Neural progenitor cell (in vitro differentiated cells): Measurements from ENCODE around the gene LMNTD1. TPM values are rescaled to one million over a fixed set of nuclear protein-coding genes. Genes with fewer than 3 reads are reported as not detected.
A peak's percentile ranks its signal among the peaks of the same experiment; 100 is the strongest.

Experiments
- DNase-seq: peaks from one replicate; pipeline ENCODE4 v3.0.0-alpha.2; 2016; ENCODE audit warnings: low spot score
- H2AFZ ChIP-seq: fragments of 200-600 bp; sonication (generic); replicated peaks from 2 replicates; pipeline ENCODE4 v1.6.1; 2016; ENCODE audit warnings: antibody characterized with exemption
- H3F3A ChIP-seq: fragments of 200-600 bp; sonication (generic); 2 replicates; pipeline ENCODE4 v1.6.1; 2016; ENCODE audit warnings: antibody characterized with exemption, low read depth
- H3K27ac ChIP-seq: fragments of 200-600 bp; sonication (generic); 2 replicates; pipeline ENCODE4 v1.5.1; 2016; ENCODE audit warnings: mild to moderate bottlenecking
- H3K27me3 ChIP-seq: fragments of 200-600 bp; sonication (generic); 2 replicates; pipeline ENCODE4 v1.6.1; 2016; ENCODE audit warnings: mild to moderate bottlenecking, moderate library complexity
- H3K36me3 ChIP-seq: fragments of 200-600 bp; sonication (generic); 2 replicates; pipeline ENCODE4 v1.5.1; 2016
- H3K4me1 ChIP-seq: fragments of 200-600 bp; sonication (generic); 2 replicates; pipeline ENCODE4 v1.6.1; 2016; ENCODE audit warnings: mixed run types
- H3K4me2 ChIP-seq: fragments of 200-600 bp; sonication (generic); 2 replicates; pipeline ENCODE4 v1.6.1; 2016
- H3K4me3 ChIP-seq: fragments of 200-600 bp; sonication (generic); 2 replicates; pipeline ENCODE4 v1.5.1; 2016
- H3K79me2 ChIP-seq: fragments of 200-600 bp; sonication (generic); 2 replicates; pipeline ENCODE4 v1.6.1; 2016; ENCODE audit warnings: low read depth
- H3K9ac ChIP-seq: fragments of 200-600 bp; sonication (generic); 2 replicates; pipeline ENCODE4 v1.6.1; 2016
- H3K9me3 ChIP-seq: fragments of 200-600 bp; sonication (generic); 2 replicates; pipeline ENCODE4 v1.5.1; 2016; ENCODE audit warnings: low read depth
- H4K20me1 ChIP-seq: fragments of 200-600 bp; sonication (generic); 2 replicates; pipeline ENCODE4 v1.6.1; 2016; ENCODE audit warnings: low read depth
- H3K27ac Mint-ChIP-seq: 3 replicates; pipeline ENCODE4 v1.8.0; 2021; ENCODE audit warnings: mixed read lengths
- H3K27me3 Mint-ChIP-seq: 2 replicates; pipeline ENCODE4 v1.8.0; 2022; ENCODE audit warnings: low read depth, mild to moderate bottlenecking, inconsistent platforms, moderate library complexity, mixed read lengths; ENCODE audit not compliant: insufficient read depth
- H3K36me3 Mint-ChIP-seq: 3 replicates; pipeline ENCODE4 v1.8.0; 2021; ENCODE audit warnings: mixed read lengths
- H3K4me1 Mint-ChIP-seq: 3 replicates; pipeline ENCODE4 v1.8.0; 2021; ENCODE audit warnings: mixed read lengths
- H3K4me3 Mint-ChIP-seq: 3 replicates; pipeline ENCODE4 v1.8.0; 2021; ENCODE audit warnings: mild to moderate bottlenecking, moderate library complexity, mixed read lengths
- H3K9me3 Mint-ChIP-seq: 3 replicates; pipeline ENCODE4 v1.8.0; 2020; ENCODE audit warnings: mixed read lengths
- EZH2 ChIP-seq: fragments of 200-600 bp; sonication (generic); IDR thresholded peaks from 2 replicates; pipeline ENCODE4 v1.6.1; 2017; ENCODE audit warnings: antibody characterized with exemption, mild to moderate bottlenecking, moderate library complexity
- EZH2phosphoT487 ChIP-seq: fragments of 200-600 bp; sonication (generic); IDR thresholded peaks from 2 replicates; pipeline ENCODE4 v1.6.1; 2017; ENCODE audit warnings: antibody characterized with exemption
- total RNA-seq: library from RNA; depleted of rRNA; stranded (reverse); fragments of >200 nt; gene quantifications from 2 replicates; pipeline ENCODE4 v1.2.3, GENCODE V29; 2015; ENCODE audit warnings: low replicate concordance
- TF ChIP-seq, protein P1 (sequence below): fragments of 200-600 bp; sonication (generic); IDR thresholded peaks from 2 replicates; pipeline ENCODE4 v1.5.1; 2017; ENCODE audit warnings: antibody characterized with exemption, mild to moderate bottlenecking

LMNTD1 gene
- total RNA-seq, 1 donor from 2014 or later = not detected

DNA sequence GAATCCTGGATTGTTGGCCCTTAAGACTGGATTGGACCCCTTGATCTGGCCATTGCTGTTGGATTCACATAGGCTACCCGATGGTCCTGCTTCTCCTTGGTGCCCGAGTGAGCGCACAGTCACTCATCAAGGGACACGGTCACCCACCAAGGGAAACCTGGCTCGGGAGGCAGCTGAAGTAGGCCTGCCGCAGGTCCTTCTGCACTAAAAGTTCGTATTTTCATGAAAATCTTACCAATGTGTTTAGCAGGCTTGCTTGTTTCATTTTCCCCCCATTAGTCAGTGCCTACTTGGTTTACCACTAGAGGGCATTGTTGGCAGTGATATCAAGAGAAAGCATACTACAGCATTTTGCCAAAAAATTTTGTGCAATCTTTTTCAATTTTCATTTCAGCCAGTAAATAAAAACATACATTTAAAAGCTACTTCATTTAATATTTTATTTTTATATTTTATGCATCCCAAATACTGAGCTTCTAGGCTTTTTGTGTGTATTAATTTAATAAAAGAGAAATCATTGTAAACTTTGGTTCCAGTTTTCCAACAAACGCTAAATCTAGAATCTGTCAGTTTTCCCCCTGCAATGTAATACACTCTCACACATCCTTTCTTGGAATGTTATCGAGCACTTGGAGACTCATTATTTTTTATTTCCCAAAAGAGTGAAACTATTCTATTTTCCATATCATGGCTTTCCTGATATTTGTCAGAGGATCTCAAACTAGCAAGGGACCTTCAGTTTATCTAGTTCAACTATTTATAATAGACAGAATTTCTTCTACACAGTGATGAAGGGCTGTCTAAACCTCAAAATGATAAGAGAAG, 116.7 kb downstream of the LMNTD1 start:
- Mint-ChIP-seq H3K27ac (no peak overlapping the region), H3K4me3 (no peak overlapping the region), H3K9me3 (no peaks in the 10 kb centered on the region), H3K36me3 (no peaks in the 10 kb centered on the region), H3K4me1 (peaks cover 3% of the 10 kb centered on the region), H3K27me3 (peaks cover 2% of the 10 kb centered on the region)
- H4K20me1 ChIP-seq = no peaks in the 10 kb centered on the region
- H3K27me3 ChIP-seq = no peaks in the 10 kb centered on the region
- TF ChIP-seq, protein P1, sequence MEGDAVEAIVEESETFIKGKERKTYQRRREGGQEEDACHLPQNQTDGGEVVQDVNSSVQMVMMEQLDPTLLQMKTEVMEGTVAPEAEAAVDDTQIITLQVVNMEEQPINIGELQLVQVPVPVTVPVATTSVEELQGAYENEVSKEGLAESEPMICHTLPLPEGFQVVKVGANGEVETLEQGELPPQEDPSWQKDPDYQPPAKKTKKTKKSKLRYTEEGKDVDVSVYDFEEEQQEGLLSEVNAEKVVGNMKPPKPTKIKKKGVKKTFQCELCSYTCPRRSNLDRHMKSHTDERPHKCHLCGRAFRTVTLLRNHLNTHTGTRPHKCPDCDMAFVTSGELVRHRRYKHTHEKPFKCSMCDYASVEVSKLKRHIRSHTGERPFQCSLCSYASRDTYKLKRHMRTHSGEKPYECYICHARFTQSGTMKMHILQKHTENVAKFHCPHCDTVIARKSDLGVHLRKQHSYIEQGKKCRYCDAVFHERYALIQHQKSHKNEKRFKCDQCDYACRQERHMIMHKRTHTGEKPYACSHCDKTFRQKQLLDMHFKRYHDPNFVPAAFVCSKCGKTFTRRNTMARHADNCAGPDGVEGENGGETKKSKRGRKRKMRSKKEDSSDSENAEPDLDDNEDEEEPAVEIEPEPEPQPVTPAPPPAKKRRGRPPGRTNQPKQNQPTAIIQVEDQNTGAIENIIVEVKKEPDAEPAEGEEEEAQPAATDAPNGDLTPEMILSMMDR = peak; percentile 89
- TF ChIP-seq EZH2phosphoT487 = no peak
- TF ChIP-seq EZH2 = no peak
- H3K27ac ChIP-seq = no peak overlapping the region
- peaks cover 3% of the 10 kb centered on the region for H3K4me1 ChIP-seq
- peak; percentile 79 for DNase-seq
- no peak overlapping the region for H3K4me3 ChIP-seq
- no peaks in the 10 kb centered on the region for H3K9me3 ChIP-seq
- H3K79me2 ChIP-seq = no peaks in the 10 kb centered on the region
- H2AFZ ChIP-seq = peak overlapping the region; percentile 100
- H3K36me3 ChIP-seq = no peaks in the 10 kb centered on the region
- no peak overlapping the region for H3K9ac ChIP-seq
- H3K4me2 ChIP-seq = no peak overlapping the region
- H3F3A ChIP-seq = no peaks in the 10 kb centered on the region

DNA sequence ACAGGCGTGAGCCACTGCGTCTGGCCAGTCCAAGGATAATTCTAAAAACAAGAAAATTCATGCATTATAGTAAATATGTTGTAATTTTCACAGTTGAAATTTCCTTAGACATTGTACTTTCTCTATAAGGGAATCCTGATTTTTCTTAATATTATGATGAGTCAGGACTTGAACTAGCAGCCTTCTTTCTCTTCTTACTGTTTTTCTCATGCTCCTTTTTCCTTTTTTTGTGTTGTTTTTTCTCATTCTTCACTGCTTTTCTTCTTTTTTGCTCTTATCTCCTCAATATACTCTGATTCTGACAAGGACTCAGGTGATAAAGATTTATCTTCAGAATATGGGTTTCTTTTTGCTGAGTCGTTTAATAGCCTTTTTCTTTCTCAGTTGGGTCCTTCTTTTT, 117.7 kb downstream of the LMNTD1 start:
- Histone ChIP-seq H3F3A (no peaks in the 10 kb centered on the region), H3K4me2 (no peak overlapping the region), H2AFZ (peak overlapping the region; percentile 100), H3K79me2 (no peaks in the 10 kb centered on the region), H3K27ac (no peak overlapping the region), H3K4me3 (no peak overlapping the region), H3K27me3 (no peaks in the 10 kb centered on the region), H3K36me3 (no peaks in the 10 kb centered on the region), H3K9me3 (no peaks in the 10 kb centered on the region), H4K20me1 (no peaks in the 10 kb centered on the region), H3K9ac (no peak overlapping the region), H3K4me1 (peaks cover 3% of the 10 kb centered on the region)
- Mint-ChIP-seq H3K4me3 (no peak overlapping the region), H3K36me3 (no peaks in the 10 kb centered on the region), H3K27me3 (peaks cover 2% of the 10 kb centered on the region), H3K4me1 (peaks cover 3% of the 10 kb centered on the region), H3K9me3 (no peaks in the 10 kb centered on the region), H3K27ac (no peak overlapping the region)
- no peak for DNase-seq
- no peak for TF ChIP-seq EZH2
- TF ChIP-seq EZH2phosphoT487 = no peak
- TF ChIP-seq, protein P1 = no peak

DNA sequence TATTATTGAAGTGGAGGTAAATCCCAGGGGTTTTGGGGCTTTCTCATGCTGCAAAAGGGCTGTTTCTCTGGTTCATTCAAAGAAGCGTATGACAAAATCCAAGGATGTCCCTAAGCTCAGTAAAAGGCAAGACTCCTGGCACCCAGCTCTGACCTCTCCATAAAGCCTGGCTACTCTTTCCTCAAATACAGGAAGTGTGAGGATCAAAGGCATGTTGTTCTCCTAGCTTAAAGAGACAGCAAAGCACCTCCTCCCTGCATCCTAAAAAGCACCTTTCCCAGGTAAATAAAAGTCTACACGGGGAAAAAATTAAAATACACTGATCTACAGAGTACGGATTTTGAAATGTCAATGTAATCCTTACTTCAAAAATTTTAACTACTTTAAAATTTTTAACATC, 118.6 kb downstream of the LMNTD1 start:
- Histone ChIP-seq H3K79me2 (no peaks in the 10 kb centered on the region), H3K36me3 (no peaks in the 10 kb centered on the region), H4K20me1 (no peaks in the 10 kb centered on the region), H3K4me2 (no peak overlapping the region), H3K27me3 (no peaks in the 10 kb centered on the region), H3F3A (no peaks in the 10 kb centered on the region), H2AFZ (no peak overlapping the region), H3K27ac (no peak overlapping the region), H3K9me3 (no peaks in the 10 kb centered on the region), H3K4me3 (no peak overlapping the region), H3K9ac (no peak overlapping the region), H3K4me1 (peaks cover 3% of the 10 kb centered on the region)
- Mint-ChIP-seq H3K9me3 (no peaks in the 10 kb centered on the region), H3K4me3 (no peak overlapping the region), H3K36me3 (no peaks in the 10 kb centered on the region), H3K27me3 (peaks cover 2% of the 10 kb centered on the region), H3K4me1 (peaks cover 3% of the 10 kb centered on the region), H3K27ac (peak overlapping the region; percentile 21)
- TF ChIP-seq, protein P1 = no peak
- TF ChIP-seq EZH2 (no peak), EZH2phosphoT487 (no peak)
- DNase-seq = no peak
